ENCODE data around the gene S1PR1. TPM values are rescaled to one million over a fixed set of nuclear protein-coding genes. Genes with fewer than 3 reads are reported as not detected.

Gene S1PR1
- total RNA-seq, 2 donors from 2014 or later, result 42.5 to 108 TPM

DNA sequence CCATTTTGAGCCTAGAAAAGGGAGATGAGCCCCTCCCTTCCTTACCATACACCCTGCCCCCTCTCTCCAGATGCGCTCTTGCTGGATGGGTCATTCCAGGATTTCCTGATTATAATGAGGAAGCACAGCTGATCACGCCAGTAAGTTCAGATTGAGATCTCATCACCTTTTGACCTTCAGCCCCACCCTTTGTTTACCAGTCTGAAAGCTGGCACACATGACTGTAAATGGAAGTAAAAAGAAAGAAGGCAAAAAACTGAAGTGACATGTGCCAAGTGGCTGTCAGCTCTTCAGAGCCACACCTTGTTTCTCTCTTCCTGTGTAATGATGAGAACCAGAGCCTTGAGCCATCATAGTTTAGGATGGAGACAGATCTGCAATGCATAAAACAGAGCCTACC lies 27.9 kb downstream of the S1PR1 start:
- no peak for DNase-seq (ENCODE audit: low spot score)
- no peak overlapping the region for H3K4me3 ChIP-seq
- H3K27ac ChIP-seq, result no peak overlapping the region
- peaks cover 7 to 17% of the 10 kb centered on the region in 2 donors for H3K4me1 ChIP-seq (ENCODE audit: control insufficient read depth in 1 of 2, low read depth in 2 of 2)
- ATAC-seq (ENCODE audit: insufficient number of reproducible peaks, low FRiP score, low read depth), result no peak
- no peaks in the 10 kb centered on the region for H3K36me3 ChIP-seq
- no peak for TF ChIP-seq CTCF (IDR thresholded peaks at IDR 0.05)
- no peaks in the 10 kb centered on the region for H3K9me3 ChIP-seq
- no peaks in the 10 kb centered on the region for H3K27me3 ChIP-seq (replicated peaks; ENCODE audit: insufficient read depth)

- H3K9me3 ChIP-seq, result no peaks in the 10 kb centered on the region
- no peak for ATAC-seq (ENCODE audit: insufficient number of reproducible peaks, low FRiP score, low read depth)
- no peaks in the 10 kb centered on the region for H3K36me3 ChIP-seq
- no peak for TF ChIP-seq CTCF (IDR thresholded peaks at IDR 0.05)
- H3K27me3 ChIP-seq (replicated peaks; ENCODE audit: insufficient read depth), result no peaks in the 10 kb centered on the region
- no peak for DNase-seq (ENCODE audit: low spot score)
- H3K27ac ChIP-seq, result no peak overlapping the region
- no peak overlapping the region for H3K4me3 ChIP-seq
- H3K4me1 ChIP-seq (ENCODE audit: control insufficient read depth in 1 of 2, low read depth in 2 of 2), result peaks cover 0 to 9% of the 10 kb centered on the region in 2 donors
Measured at GRCh38 chr1:101265684-101266083, 28.9 kb downstream of the S1PR1 start.

DNA sequence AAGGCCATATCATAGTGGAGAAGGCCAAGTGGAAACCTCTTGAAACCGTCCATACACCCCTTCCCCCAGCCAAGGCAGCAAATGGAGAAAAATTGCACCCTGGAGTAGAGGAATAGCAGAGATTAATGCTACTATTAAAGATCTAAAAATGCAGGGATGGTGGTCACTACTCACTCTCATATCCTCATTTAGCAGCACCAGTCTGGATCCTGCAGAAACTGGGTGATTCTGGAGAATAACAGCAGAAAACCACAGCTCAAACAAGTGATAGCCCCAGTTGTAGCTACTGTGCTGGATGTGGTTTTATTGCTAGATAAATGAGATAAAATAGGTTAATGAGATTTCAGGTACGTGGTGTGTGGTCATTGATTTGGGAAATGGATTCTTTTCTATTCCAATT lies 30.3 kb downstream of the S1PR1 start:
- H3K27me3 ChIP-seq (replicated peaks; ENCODE audit: insufficient read depth), result no peaks in the 10 kb centered on the region
- peaks cover 0 to 3% of the 10 kb centered on the region in 2 donors for H3K4me1 ChIP-seq (ENCODE audit: control insufficient read depth in 1 of 2, low read depth in 2 of 2)
- no peaks in the 10 kb centered on the region for H3K36me3 ChIP-seq
- no peak for TF ChIP-seq CTCF (IDR thresholded peaks at IDR 0.05)
- no peaks in the 10 kb centered on the region for H3K9me3 ChIP-seq
- no peak overlapping the region for H3K4me3 ChIP-seq
- H3K27ac ChIP-seq, result no peak overlapping the region
- ATAC-seq (ENCODE audit: insufficient number of reproducible peaks, low FRiP score, low read depth) (no peak), DNase-seq (ENCODE audit: low spot score) (no peak)

DNA sequence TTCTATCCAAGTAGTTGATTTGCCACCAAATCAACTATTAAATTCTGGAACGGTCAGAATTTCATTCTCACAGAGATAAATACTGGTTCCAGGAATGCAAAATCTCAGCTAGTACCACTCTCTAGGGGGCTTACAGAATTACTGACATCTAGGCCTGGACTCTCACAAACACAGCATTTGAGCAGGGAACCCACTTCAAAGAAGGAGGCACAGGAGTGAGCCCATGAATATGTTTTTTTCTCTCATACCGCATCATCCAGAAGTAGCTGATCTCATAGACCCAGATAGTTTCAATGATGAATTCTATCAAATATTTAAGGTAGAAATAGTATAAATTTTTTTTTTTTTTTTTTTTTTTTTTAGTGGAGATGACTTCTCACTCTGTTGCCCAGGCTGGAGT lies 32.1 kb downstream of the S1PR1 start:
- H3K9me3 ChIP-seq, result no peaks in the 10 kb centered on the region
- H3K36me3 ChIP-seq, result no peaks in the 10 kb centered on the region
- H3K4me3 ChIP-seq, result no peak overlapping the region
- no peak for TF ChIP-seq CTCF (IDR thresholded peaks at IDR 0.05)
- DNase-seq (ENCODE audit: low spot score) (no peak), ATAC-seq (ENCODE audit: insufficient number of reproducible peaks, low FRiP score, low read depth) (no peak)
- H3K27ac ChIP-seq, result no peak overlapping the region
- H3K27me3 ChIP-seq (replicated peaks; ENCODE audit: insufficient read depth), result no peaks in the 10 kb centered on the region
- H3K4me1 ChIP-seq (ENCODE audit: control insufficient read depth in 1 of 2, low read depth in 2 of 2), result no peaks in the 10 kb centered on the region

- H3K9me3 ChIP-seq, result no peaks in the 10 kb centered on the region
- no peak for TF ChIP-seq CTCF (IDR thresholded peaks at IDR 0.05)
- no peak for ATAC-seq (ENCODE audit: insufficient number of reproducible peaks, low FRiP score, low read depth)
- no peaks in the 10 kb centered on the region for H3K36me3 ChIP-seq
- no peak overlapping the region for H3K4me3 ChIP-seq
- H3K27ac ChIP-seq, result no peak overlapping the region
- H3K27me3 ChIP-seq (replicated peaks; ENCODE audit: insufficient read depth), result no peaks in the 10 kb centered on the region
- no peaks in the 10 kb centered on the region for H3K4me1 ChIP-seq (ENCODE audit: control insufficient read depth in 1 of 2, low read depth in 2 of 2)
- no peak for DNase-seq (ENCODE audit: low spot score)
Measured at GRCh38 chr1:101275672-101276071, 38.9 kb downstream of the S1PR1 start.

Measured in thoracic aorta (tissue), 2 donors.